H9 (cell line): ENCODE measurements around the gene SFMBT2. TPM values are rescaled to one million over a fixed set of nuclear protein-coding genes. Genes with fewer than 3 reads are reported as not detected.

Experiments used
- DNase-seq: peaks from one replicate; pipeline ENCODE4 v3.0.0-alpha.2; 2017
- H2AFZ ChIP-seq: one replicate; pipeline ENCODE4 v1.6.1; 2013; ENCODE audit warnings: mild to moderate bottlenecking, low read length, control low read depth, moderate library complexity
- H2AK5ac ChIP-seq: 2 replicates; pipeline ENCODE4 v1.6.1; 2013; ENCODE audit warnings: low read length, control low read depth, mixed read lengths; ENCODE audit not compliant: insufficient read length
- H2BK120ac ChIP-seq: one replicate; pipeline ENCODE4 v1.6.1; 2013; ENCODE audit warnings: low read depth, mild to moderate bottlenecking, low read length, control low read depth, inconsistent platforms; ENCODE audit not compliant: poor library complexity, severe bottlenecking
- H2BK12ac ChIP-seq: 2 replicates; pipeline ENCODE4 v1.6.1; 2013; ENCODE audit warnings: low read length, control low read depth, mixed read lengths, low read depth; ENCODE audit not compliant: insufficient read length
- H2BK15ac ChIP-seq: 2 replicates; pipeline ENCODE4 v1.6.1; 2013; ENCODE audit warnings: low read depth, low read length, control low read depth
- H2BK20ac ChIP-seq: one replicate; pipeline ENCODE4 v1.6.1; 2013; ENCODE audit warnings: low read depth, mild to moderate bottlenecking, low read length, control low read depth, inconsistent platforms; ENCODE audit not compliant: poor library complexity, severe bottlenecking
- H2BK5ac ChIP-seq: 2 replicates; pipeline ENCODE4 v1.6.1; 2013; ENCODE audit warnings: low read length, control low read depth, mixed read lengths; ENCODE audit not compliant: insufficient read length
- H3K14ac ChIP-seq: 2 replicates; pipeline ENCODE4 v1.6.1; 2013; ENCODE audit warnings: low read length, control low read depth; ENCODE audit not compliant: insufficient read depth
- H3K18ac ChIP-seq: 2 replicates; pipeline ENCODE4 v1.6.1; 2013; ENCODE audit warnings: low read depth, mild to moderate bottlenecking, mixed read lengths, low read length, control low read depth; ENCODE audit not compliant: insufficient read length
- H3K23ac ChIP-seq: 2 replicates; pipeline ENCODE4 v1.6.1; 2013; ENCODE audit warnings: low read length, control low read depth, mixed read lengths, low read depth; ENCODE audit not compliant: insufficient read length
- H3K23me2 ChIP-seq: 2 replicates; pipeline ENCODE4 v1.6.1; 2013; ENCODE audit warnings: low read depth, mild to moderate bottlenecking, mixed read lengths, low read length, control low read depth; ENCODE audit not compliant: insufficient read length, poor library complexity, severe bottlenecking
- H3K27ac ChIP-seq: 2 replicates; pipeline ENCODE4 v1.5.1; 2013; ENCODE audit warnings: low read length, control low read depth, mixed read lengths, low read depth; ENCODE audit not compliant: insufficient read length
- H3K27me3 ChIP-seq: 2 replicates; pipeline ENCODE4 v1.6.1; 2013; ENCODE audit warnings: low read length, control low read depth, inconsistent platforms; ENCODE audit not compliant: insufficient read depth
- H3K4ac ChIP-seq: 2 replicates; pipeline ENCODE4 v1.6.1; 2013; ENCODE audit warnings: low read depth, mild to moderate bottlenecking, control low read depth, inconsistent platforms, low read length, moderate library complexity
- H3K4me1 ChIP-seq: 2 replicates; pipeline ENCODE4 v1.6.1; 2013; ENCODE audit warnings: low read length, control low read depth, inconsistent platforms; ENCODE audit not compliant: insufficient read depth
- H3K4me2 ChIP-seq: 2 replicates; pipeline ENCODE4 v1.6.1; 2013; ENCODE audit warnings: low read length, control low read depth, mixed read lengths; ENCODE audit not compliant: insufficient read length, insufficient read depth
- H3K56ac ChIP-seq: 2 replicates; pipeline ENCODE4 v1.6.1; 2013; ENCODE audit warnings: low read depth, mild to moderate bottlenecking, mixed read lengths, low read length, control low read depth; ENCODE audit not compliant: insufficient read length
- H3K79me1 ChIP-seq: 2 replicates; pipeline ENCODE4 v1.6.1; 2013; ENCODE audit warnings: low read depth, mild to moderate bottlenecking, moderate library complexity, low read length, control low read depth, inconsistent platforms; ENCODE audit not compliant: insufficient read depth, poor library complexity, severe bottlenecking
- H3K79me2 ChIP-seq: 2 replicates; pipeline ENCODE4 v1.6.1; 2013; ENCODE audit warnings: low read length, control low read depth, inconsistent platforms; ENCODE audit not compliant: insufficient read depth
- H3K9ac ChIP-seq: 2 replicates; pipeline ENCODE4 v1.6.1; 2013; ENCODE audit warnings: low read length, control low read depth, mixed read lengths; ENCODE audit not compliant: insufficient read length; ENCODE audit errors: extremely low read depth
- H3K9me3 ChIP-seq: one replicate; pipeline ENCODE4 v1.6.1; 2013; ENCODE audit warnings: low read depth, low read length, inconsistent platforms; ENCODE audit not compliant: control insufficient read depth
- H3T11ph ChIP-seq: one replicate; pipeline ENCODE4 v1.6.1; 2013; ENCODE audit warnings: mild to moderate bottlenecking, low read length, control low read depth, inconsistent platforms
- H4K20me1 ChIP-seq: one replicate; pipeline ENCODE4 v1.6.1; 2013; ENCODE audit not compliant: control insufficient read depth, insufficient read length, insufficient read depth
- H4K5ac ChIP-seq: 2 replicates; pipeline ENCODE4 v1.6.1; 2013; ENCODE audit warnings: low read depth, mild to moderate bottlenecking, mixed read lengths, low read length, control low read depth; ENCODE audit not compliant: insufficient read length
- H4K8ac ChIP-seq: replicated peaks from 2 replicates; pipeline ENCODE4 v1.6.1; 2013; ENCODE audit warnings: low read length, control low read depth, mixed read lengths, low read depth; ENCODE audit not compliant: insufficient read length
- H4K91ac ChIP-seq: 2 replicates; pipeline ENCODE4 v1.6.1; 2013; ENCODE audit warnings: low read depth, mild to moderate bottlenecking, moderate library complexity, mixed read lengths, low read length, control low read depth; ENCODE audit not compliant: insufficient read length
- H3K27ac Mint-ChIP-seq, 3 experiments: 2 replicates in 2 of 3; 3 replicates in 1 of 3; pipeline ENCODE4 v1.8.0; 2020 to 2021; ENCODE audit warnings: mixed read lengths in 3 of 3, mild to moderate bottlenecking in 1 of 3, moderate library complexity in 1 of 3
- H3K27me3 Mint-ChIP-seq: 2 replicates; pipeline ENCODE4 v1.8.0; 2021; ENCODE audit warnings: low read depth, mild to moderate bottlenecking, moderate library complexity, mixed read lengths
- H3K36me3 Mint-ChIP-seq, 3 experiments: 2 replicates in 2 of 3; 3 replicates in 1 of 3; pipeline ENCODE4 v1.8.0; 2020 to 2021; ENCODE audit warnings: low read depth in 3 of 3, mixed read lengths in 3 of 3; ENCODE audit not compliant: insufficient read depth in 1 of 3
- H3K4me1 Mint-ChIP-seq, 2 experiments: 2 replicates each; pipeline ENCODE4 v1.8.0; 2020; ENCODE audit warnings: mixed read lengths in 2 of 2
- H3K4me3 Mint-ChIP-seq, 2 experiments: 2 replicates in 1 of 2; 3 replicates in 1 of 2; pipeline ENCODE4 v1.8.0; 2020 to 2021; ENCODE audit warnings: mild to moderate bottlenecking in 2 of 2, mixed read lengths in 2 of 2, moderate library complexity in 1 of 2
- H3K9me3 Mint-ChIP-seq, 2 experiments: 2 replicates in 1 of 2; 3 replicates in 1 of 2; pipeline ENCODE4 v1.8.0; 2020; ENCODE audit warnings: mild to moderate bottlenecking in 2 of 2, mixed read lengths in 2 of 2, moderate library complexity in 1 of 2
- WGBS: extraction: QIAGEN DNeasy Blood & Tissue Kit; methylation state at CpG from one replicate; pipeline ENCODE4 v1.1.7; 2013; ENCODE audit warnings: missing lambda C conversion rate, low lambda C conversion rate, mixed read lengths; ENCODE audit not compliant: insufficient read length; ENCODE audit errors: extremely low coverage; 5-methylcytosine and 5-hydroxymethylcytosine counted together
- total RNA-seq: library from RNA; stranded (reverse); gene quantifications from 2 replicates; pipeline ENCODE4 v1.2.1, GENCODE V29; 2021
- TF ChIP-seq, protein P1 (sequence below): fragments of 200-600 bp; sonication (generic); conservative IDR thresholded peaks from 3 replicates; pipeline ENCODE4 v1.8.0; 2021; ENCODE audit warnings: antibody characterized with exemption, mild to moderate bottlenecking

Gene SFMBT2
- total RNA-seq, 1 experiment from 2014 or later = 5.3 TPM

DNA sequence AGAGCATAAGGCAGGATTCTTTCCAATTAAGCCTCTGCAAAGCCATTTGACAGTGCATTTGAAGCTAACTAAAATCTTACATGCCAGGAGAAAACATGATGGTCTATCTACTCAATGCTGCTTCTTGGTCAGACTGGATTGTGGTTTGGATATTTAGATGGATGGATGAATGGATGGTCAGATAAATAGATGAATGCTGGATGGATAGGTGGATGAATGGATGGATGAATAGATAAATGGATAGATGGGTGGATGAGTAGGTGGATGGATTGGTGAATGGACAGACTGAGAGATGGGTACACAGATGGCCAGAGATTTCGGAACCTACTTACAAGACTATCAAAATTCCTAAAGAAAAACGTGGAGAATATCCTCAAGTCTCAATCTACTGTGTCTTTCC, 127.6 kb downstream of the SFMBT2 start:
- Histone ChIP-seq H2BK20ac (no peak overlapping the region), H3K9me3 (no peaks in the 10 kb centered on the region), H3K79me1 (no peaks in the 10 kb centered on the region), H3K23ac (no peak overlapping the region), H3K23me2 (no peaks in the 10 kb centered on the region), H3K9ac (no peak overlapping the region), H2BK120ac (no peak overlapping the region), H3K79me2 (no peaks in the 10 kb centered on the region), H2BK12ac (no peak overlapping the region), H2BK5ac (no peak overlapping the region), H3K27ac (no peak overlapping the region), H3K4ac (no peak overlapping the region), H2AK5ac (no peak overlapping the region), H3K4me2 (no peak overlapping the region), H2AFZ (no peak overlapping the region), H4K91ac (no peak overlapping the region), H2BK15ac (no peak overlapping the region), H3K18ac (no peak overlapping the region), H4K8ac (no peak overlapping the region), H3K4me1 (no peaks in the 10 kb centered on the region), H4K20me1 (no peaks in the 10 kb centered on the region), H4K5ac (no peak overlapping the region), H3K27me3 (no peaks in the 10 kb centered on the region), H3T11ph (no peak overlapping the region), H3K56ac (no peak overlapping the region), H3K14ac (no peak overlapping the region)
- no peak overlapping the region for H3K27ac Mint-ChIP-seq
- no peak for DNase-seq
- no CpG with 5 or more reads among the region's 2 CpGs for WGBS
- no peaks in the 10 kb centered on the region for H3K27me3 Mint-ChIP-seq
- H3K4me3 Mint-ChIP-seq = no peak overlapping the region
- no peaks in the 10 kb centered on the region for H3K9me3 Mint-ChIP-seq
- H3K4me1 Mint-ChIP-seq = peaks cover 1 to 3% of the 10 kb centered on the region in 2 experiments; a peak in 2 of 4 replicates
- TF ChIP-seq, protein P1, sequence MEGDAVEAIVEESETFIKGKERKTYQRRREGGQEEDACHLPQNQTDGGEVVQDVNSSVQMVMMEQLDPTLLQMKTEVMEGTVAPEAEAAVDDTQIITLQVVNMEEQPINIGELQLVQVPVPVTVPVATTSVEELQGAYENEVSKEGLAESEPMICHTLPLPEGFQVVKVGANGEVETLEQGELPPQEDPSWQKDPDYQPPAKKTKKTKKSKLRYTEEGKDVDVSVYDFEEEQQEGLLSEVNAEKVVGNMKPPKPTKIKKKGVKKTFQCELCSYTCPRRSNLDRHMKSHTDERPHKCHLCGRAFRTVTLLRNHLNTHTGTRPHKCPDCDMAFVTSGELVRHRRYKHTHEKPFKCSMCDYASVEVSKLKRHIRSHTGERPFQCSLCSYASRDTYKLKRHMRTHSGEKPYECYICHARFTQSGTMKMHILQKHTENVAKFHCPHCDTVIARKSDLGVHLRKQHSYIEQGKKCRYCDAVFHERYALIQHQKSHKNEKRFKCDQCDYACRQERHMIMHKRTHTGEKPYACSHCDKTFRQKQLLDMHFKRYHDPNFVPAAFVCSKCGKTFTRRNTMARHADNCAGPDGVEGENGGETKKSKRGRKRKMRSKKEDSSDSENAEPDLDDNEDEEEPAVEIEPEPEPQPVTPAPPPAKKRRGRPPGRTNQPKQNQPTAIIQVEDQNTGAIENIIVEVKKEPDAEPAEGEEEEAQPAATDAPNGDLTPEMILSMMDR = no peak
- no peaks in the 10 kb centered on the region; a peak in 2 of 7 replicates for H3K36me3 Mint-ChIP-seq
